ENCODE data around the gene STK31.
"Not testable (repeated sequence)": the region's sequence is repeated elsewhere in the genome, so short reads cannot be mapped to it uniquely, and the experiment has no call there.

Gene STK31, protein sequence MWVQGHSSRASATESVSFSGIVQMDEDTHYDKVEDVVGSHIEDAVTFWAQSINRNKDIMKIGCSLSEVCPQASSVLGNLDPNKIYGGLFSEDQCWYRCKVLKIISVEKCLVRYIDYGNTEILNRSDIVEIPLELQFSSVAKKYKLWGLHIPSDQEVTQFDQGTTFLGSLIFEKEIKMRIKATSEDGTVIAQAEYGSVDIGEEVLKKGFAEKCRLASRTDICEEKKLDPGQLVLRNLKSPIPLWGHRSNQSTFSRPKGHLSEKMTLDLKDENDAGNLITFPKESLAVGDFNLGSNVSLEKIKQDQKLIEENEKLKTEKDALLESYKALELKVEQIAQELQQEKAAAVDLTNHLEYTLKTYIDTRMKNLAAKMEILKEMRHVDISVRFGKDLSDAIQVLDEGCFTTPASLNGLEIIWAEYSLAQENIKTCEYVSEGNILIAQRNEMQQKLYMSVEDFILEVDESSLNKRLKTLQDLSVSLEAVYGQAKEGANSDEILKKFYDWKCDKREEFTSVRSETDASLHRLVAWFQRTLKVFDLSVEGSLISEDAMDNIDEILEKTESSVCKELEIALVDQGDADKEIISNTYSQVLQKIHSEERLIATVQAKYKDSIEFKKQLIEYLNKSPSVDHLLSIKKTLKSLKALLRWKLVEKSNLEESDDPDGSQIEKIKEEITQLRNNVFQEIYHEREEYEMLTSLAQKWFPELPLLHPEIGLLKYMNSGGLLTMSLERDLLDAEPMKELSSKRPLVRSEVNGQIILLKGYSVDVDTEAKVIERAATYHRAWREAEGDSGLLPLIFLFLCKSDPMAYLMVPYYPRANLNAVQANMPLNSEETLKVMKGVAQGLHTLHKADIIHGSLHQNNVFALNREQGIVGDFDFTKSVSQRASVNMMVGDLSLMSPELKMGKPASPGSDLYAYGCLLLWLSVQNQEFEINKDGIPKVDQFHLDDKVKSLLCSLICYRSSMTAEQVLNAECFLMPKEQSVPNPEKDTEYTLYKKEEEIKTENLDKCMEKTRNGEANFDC

DNA sequence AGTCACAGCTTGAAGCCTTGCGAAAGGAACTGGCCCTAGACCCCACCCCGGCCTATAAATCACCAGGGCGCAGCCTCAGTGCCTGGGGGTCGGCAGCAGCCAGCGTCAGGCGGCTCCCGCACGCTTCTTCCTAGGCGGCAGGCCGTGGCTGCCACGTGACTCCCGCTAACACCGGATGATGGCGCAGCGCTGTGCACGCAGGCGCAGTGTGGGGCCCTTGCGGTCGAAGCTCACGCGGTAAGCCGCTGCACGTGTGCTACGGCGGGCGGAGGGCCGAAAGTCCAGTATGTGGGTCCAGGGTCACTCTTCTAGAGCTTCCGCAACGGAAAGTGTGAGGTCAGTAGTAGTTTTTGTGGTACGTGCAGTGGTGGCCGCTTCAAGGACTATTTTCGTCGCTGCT, at the start of gene STK31:
TSS of gene STK31 (plus strand) at position 220 of the 400 bp plus-strand sequence. CDS start at position 287, 67 bp downstream.
- Mint-ChIP-seq H3K4me3 (no peak within 1 kb of the TSS), H3K27ac (no peak within 1 kb of the TSS), H3K4me1 (ENCODE audit: low read depth) (peaks cover 2% of the 10 kb centered on the region), H3K27me3 (ENCODE audit: low read depth) (peaks cover 4% of the 10 kb centered on the region), H3K9me3 (peaks cover 16% of the 10 kb centered on the region), H3K36me3 (ENCODE audit: low read depth) (peaks cover 10% of the 10 kb centered on the region)

DNA sequence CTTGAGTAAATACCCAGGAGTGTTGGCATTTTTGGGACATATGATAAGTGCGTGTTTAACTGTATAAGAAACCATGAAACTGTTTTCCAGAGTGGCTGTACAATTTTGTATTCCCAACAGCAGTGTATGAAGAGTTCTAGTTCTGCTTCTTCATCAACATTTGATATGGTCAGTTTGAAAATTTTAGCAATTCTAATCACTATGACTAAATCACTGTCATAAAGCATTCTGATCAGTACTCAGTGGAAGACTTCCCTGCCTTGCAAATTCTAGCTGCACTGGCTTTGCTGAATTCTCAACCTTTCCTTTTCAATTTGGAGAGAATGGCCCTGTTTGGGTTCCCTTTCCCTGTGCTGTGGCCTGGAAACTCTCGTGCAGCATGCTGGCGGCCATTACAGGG, 48.6 kb upstream of the STK31 start:
- no peaks in the 10 kb centered on the region for H3K36me3 Mint-ChIP-seq (ENCODE audit: low read depth)
- no peaks in the 10 kb centered on the region for H3K4me1 Mint-ChIP-seq (ENCODE audit: low read depth)
- H3K27me3 Mint-ChIP-seq (ENCODE audit: low read depth): no peaks in the 10 kb centered on the region
- H3K4me3 Mint-ChIP-seq: no peak overlapping the region
- H3K27ac Mint-ChIP-seq: no peak overlapping the region
- peaks cover 13% of the 10 kb centered on the region for H3K9me3 Mint-ChIP-seq

GRCh38 chr7:23662124-23662983, 47.7 kb upstream of the STK31 start:
- peaks cover 8% of the 10 kb centered on the region for H3K9me3 Mint-ChIP-seq

GRCh38 chr7:23662984-23663313, 47.1 kb upstream of the STK31 start:
- Mint-ChIP-seq H3K9me3 (peaks cover 7% of the 10 kb centered on the region), H3K4me1 (ENCODE audit: low read depth) (no peaks in the 10 kb centered on the region), H3K4me3 (no peak overlapping the region), H3K36me3 (ENCODE audit: low read depth) (no peaks in the 10 kb centered on the region), H3K27me3 (ENCODE audit: low read depth) (no peaks in the 10 kb centered on the region), H3K27ac (no peak overlapping the region)

More at GRCh38 chr7:23662124-23662983, 47.7 kb upstream of the STK31 start:
- Mint-ChIP-seq H3K27me3 (ENCODE audit: low read depth) (no peaks in the 10 kb centered on the region), H3K36me3 (ENCODE audit: low read depth) (no peaks in the 10 kb centered on the region), H3K4me1 (ENCODE audit: low read depth) (no peaks in the 10 kb centered on the region), H3K27ac (no peak overlapping the region), H3K4me3 (no peak overlapping the region)

DNA sequence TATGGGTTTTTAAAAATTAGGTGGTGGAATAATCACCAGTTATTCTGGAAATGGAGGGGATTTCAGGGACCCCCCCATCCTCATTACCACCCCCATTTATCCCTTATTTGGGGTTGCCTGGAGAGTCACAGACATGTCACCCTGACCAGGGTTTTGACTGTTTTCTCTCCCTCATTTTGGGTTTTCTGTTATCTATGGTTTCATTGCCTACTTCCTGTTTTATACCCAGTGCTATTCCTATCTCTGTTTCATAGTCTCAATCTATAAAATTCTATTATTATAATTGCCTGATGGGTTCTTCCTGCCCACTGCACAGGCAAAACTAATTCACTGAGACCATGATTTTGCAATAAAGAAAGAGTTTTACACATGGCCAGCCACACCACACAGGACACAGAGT, 45.9 kb upstream of the STK31 start:
- no peak overlapping the region for H3K4me3 Mint-ChIP-seq
- H3K4me1 Mint-ChIP-seq (ENCODE audit: low read depth): no peaks in the 10 kb centered on the region
- H3K27me3 Mint-ChIP-seq (ENCODE audit: low read depth): no peaks in the 10 kb centered on the region
- H3K27ac Mint-ChIP-seq: no peak overlapping the region
- H3K36me3 Mint-ChIP-seq (ENCODE audit: low read depth): no peaks in the 10 kb centered on the region
- no peaks in the 10 kb centered on the region for H3K9me3 Mint-ChIP-seq

GRCh38 chr7:23672033-23672432, 38.0 kb upstream of the STK31 start:
- H3K4me3 Mint-ChIP-seq: no peak overlapping the region
- no peaks in the 10 kb centered on the region for H3K9me3 Mint-ChIP-seq
- H3K27ac Mint-ChIP-seq: no peak overlapping the region
- H3K27me3 Mint-ChIP-seq (ENCODE audit: low read depth): peaks cover 29% of the 10 kb centered on the region
- H3K4me1 Mint-ChIP-seq (ENCODE audit: low read depth): no peaks in the 10 kb centered on the region
- H3K36me3 Mint-ChIP-seq (ENCODE audit: low read depth): no peaks in the 10 kb centered on the region

DNA sequence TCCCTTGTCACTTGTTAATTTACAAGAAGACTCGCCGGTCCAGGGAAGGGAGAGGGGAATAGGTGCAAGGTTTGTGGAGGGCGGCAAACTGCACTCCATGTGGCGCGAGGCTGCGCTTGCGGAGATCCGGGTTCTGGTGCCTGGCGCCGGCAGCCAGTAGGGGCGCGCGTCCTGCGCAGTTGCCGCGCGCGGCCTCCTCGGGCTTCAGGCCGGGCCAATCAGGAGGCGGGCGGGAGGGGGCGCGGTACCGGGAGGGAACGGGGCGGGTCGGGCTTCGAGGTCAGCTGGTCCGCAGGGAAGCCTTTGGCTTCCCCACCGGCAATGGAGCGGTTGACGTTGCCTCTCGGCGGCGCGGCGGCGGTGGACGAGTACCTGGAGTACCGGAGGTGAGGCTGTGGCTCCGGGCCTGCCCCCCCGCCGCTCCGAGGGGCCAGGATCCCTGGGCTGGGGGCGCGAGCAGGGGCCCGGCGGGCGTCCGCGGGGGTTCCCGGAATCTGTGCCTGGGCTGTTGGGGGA, 30.1 kb upstream of the STK31 start, which contains the start of gene FAM221A:
TSS of gene FAM221A (plus strand) at position 302 of the 516 bp plus-strand sequence. CDS start at position 322, 20 bp downstream.
- no peaks in the 10 kb centered on the region for H3K36me3 Mint-ChIP-seq (ENCODE audit: low read depth)
- peak within 1 kb of the TSS; percentile 46 for H3K27ac Mint-ChIP-seq
- H3K4me3 Mint-ChIP-seq: peak within 1 kb of the TSS; percentile 84
- peaks cover 12% of the 10 kb centered on the region for H3K27me3 Mint-ChIP-seq (ENCODE audit: low read depth)
- peaks cover 9% of the 10 kb centered on the region for H3K4me1 Mint-ChIP-seq (ENCODE audit: low read depth)
- H3K9me3 Mint-ChIP-seq: no peaks in the 10 kb centered on the region

GRCh38 chr7:23680414-23681405, 29.3 kb upstream of the STK31 start:
- Mint-ChIP-seq H3K27ac (no peak overlapping the region), H3K4me3 (peak overlapping the region; percentile 84), H3K27me3 (ENCODE audit: low read depth) (peaks cover 4% of the 10 kb centered on the region), H3K4me1 (ENCODE audit: low read depth) (peaks cover 9% of the 10 kb centered on the region), H3K9me3 (no peaks in the 10 kb centered on the region), H3K36me3 (ENCODE audit: low read depth) (no peaks in the 10 kb centered on the region)

GRCh38 chr7:23684041-23684440, 26.0 kb upstream of the STK31 start:
- not testable (repeated sequence) for H3K27ac Mint-ChIP-seq

DNA sequence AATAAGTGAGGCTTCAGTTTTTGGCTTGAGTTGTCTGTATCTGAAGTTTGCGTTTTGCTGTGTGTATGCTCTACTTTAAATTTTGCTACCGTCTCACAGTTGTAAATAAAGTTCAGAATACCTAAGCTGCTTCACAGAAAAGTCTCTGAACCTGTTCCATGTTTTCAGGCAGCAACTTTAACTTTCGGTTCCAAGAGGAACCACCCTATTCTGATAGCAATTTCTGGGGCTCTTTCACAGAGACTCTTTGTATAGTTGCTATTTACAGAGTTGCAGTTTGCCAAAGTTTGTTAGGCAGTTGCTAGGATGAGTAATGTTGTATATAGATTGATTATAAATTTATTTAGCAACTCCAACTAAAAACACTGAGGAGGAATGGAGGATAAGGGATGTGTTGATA, 24.3 kb upstream of the STK31 start:
- no peaks in the 10 kb centered on the region for H3K27me3 Mint-ChIP-seq (ENCODE audit: low read depth)
- no peak overlapping the region for H3K27ac Mint-ChIP-seq
- H3K4me3 Mint-ChIP-seq: no peak overlapping the region
- peaks cover under 1% of the 10 kb centered on the region for H3K4me1 Mint-ChIP-seq (ENCODE audit: low read depth)
- H3K9me3 Mint-ChIP-seq: no peaks in the 10 kb centered on the region
- peaks cover 2% of the 10 kb centered on the region for H3K36me3 Mint-ChIP-seq (ENCODE audit: low read depth)

More at GRCh38 chr7:23684041-23684440, 26.0 kb upstream of the STK31 start:
- H3K9me3 Mint-ChIP-seq; H3K4me3 Mint-ChIP-seq; H3K27me3 Mint-ChIP-seq (ENCODE audit: low read depth); H3K4me1 Mint-ChIP-seq (ENCODE audit: low read depth); H3K36me3 Mint-ChIP-seq (ENCODE audit: low read depth): not testable (repeated sequence)

DNA sequence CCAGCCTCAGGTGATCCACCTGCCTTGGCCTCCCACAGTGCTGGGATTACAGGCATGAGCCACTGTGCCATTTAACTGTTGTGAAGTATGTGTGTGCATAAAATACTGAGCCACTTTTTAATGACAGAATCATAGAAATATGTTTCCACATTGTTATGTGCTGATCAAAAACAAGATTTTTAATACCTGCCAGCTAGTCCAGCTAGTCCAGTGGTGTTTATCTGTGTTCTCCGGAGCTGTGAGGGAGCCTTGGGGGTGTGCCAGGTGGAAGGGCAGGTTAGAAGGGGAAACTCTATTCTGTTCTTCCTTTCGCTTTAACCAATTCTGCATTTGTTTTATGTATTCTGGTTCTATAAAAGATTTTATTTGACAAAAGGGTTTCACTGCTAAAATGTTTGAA, 23.0 kb upstream of the STK31 start:
- no peaks in the 10 kb centered on the region for H3K4me1 Mint-ChIP-seq (ENCODE audit: low read depth)

GRCh38 chr7:23689165-23689564, 20.9 kb upstream of the STK31 start:
- H3K27ac Mint-ChIP-seq: no peak overlapping the region
- peaks cover 7% of the 10 kb centered on the region for H3K36me3 Mint-ChIP-seq (ENCODE audit: low read depth)
- no peaks in the 10 kb centered on the region for H3K4me1 Mint-ChIP-seq (ENCODE audit: low read depth)
- no peak overlapping the region for H3K4me3 Mint-ChIP-seq
- H3K27me3 Mint-ChIP-seq (ENCODE audit: low read depth): no peaks in the 10 kb centered on the region
- H3K9me3 Mint-ChIP-seq: no peaks in the 10 kb centered on the region

More for the DNA sequence above, 23.0 kb upstream of the STK31 start:
- Mint-ChIP-seq H3K4me3 (no peak overlapping the region), H3K9me3 (no peaks in the 10 kb centered on the region), H3K27ac (no peak overlapping the region), H3K36me3 (ENCODE audit: low read depth) (peaks cover 5% of the 10 kb centered on the region), H3K27me3 (ENCODE audit: low read depth) (no peaks in the 10 kb centered on the region)

- no peaks in the 10 kb centered on the region for H3K9me3 Mint-ChIP-seq
- H3K4me1 Mint-ChIP-seq (ENCODE audit: low read depth): no peaks in the 10 kb centered on the region
- peaks cover 10% of the 10 kb centered on the region for H3K36me3 Mint-ChIP-seq (ENCODE audit: low read depth)
- H3K27me3 Mint-ChIP-seq (ENCODE audit: low read depth): no peaks in the 10 kb centered on the region
- no peak overlapping the region for H3K4me3 Mint-ChIP-seq
- no peak overlapping the region for H3K27ac Mint-ChIP-seq
These were observed 18.7 kb upstream of the STK31 start for GRCh38 chr7:23691320-23691719.

Data from T-helper 1 cell treated with Interleukin-12 subunit alpha and Interleukin-12 subunit beta and Interleukin-4 antibody, amounts not matched to agents 30 μg/mL and 1 μg/mL, for 36 hours (primary cell).